GM21526 (cell line): ENCODE results near the gene RNF223.
A peak's percentile ranks its signal among the peaks of the same experiment; 100 is the strongest.

Experiments
- ATAC-seq: cut with Tn5 transposase; IDR thresholded peaks from one replicate; pipeline ENCODE4 v1.9.1; 2021; ENCODE audit warnings: moderate library complexity; ENCODE audit not compliant: unreplicated experiment, low FRiP score

Gene RNF223

GRCh38 chr1:1073743-1074587 lies at the start of gene RNF223:
TSS of gene RNF223 (minus strand) at chr1:1074306. CDS start at chr1:1072566, 1,740 bp downstream.
- no peak for ATAC-seq

- no peak for ATAC-seq
Observed at GRCh38 chr1:1122981-1123480, 48.9 kb upstream of the RNF223 start.

- no peak for ATAC-seq
Observed at GRCh38 chr1:1122078-1122811, 48.1 kb upstream of the RNF223 start.

- ATAC-seq: no peak
Observed at GRCh38 chr1:1121611-1122077, 47.5 kb upstream of the RNF223 start.

- ATAC-seq: no peak
Observed at GRCh38 chr1:1120866-1121591, 46.9 kb upstream of the RNF223 start.

GRCh38 chr1:1120096-1120495 lies 46.0 kb upstream of the RNF223 start:
- no peak for ATAC-seq

GRCh38 chr1:1119272-1119890 lies 45.3 kb upstream of the RNF223 start:
- no peak for ATAC-seq

- no peak for ATAC-seq
Observed at GRCh38 chr1:1118876-1119220, 44.7 kb upstream of the RNF223 start.

- no peak for ATAC-seq
Observed at GRCh38 chr1:1118011-1118875, 44.1 kb upstream of the RNF223 start.

- ATAC-seq: no peak
Observed at GRCh38 chr1:1117469-1117831, 43.3 kb upstream of the RNF223 start.

- ATAC-seq: no peak
Observed at GRCh38 chr1:1116701-1117468, 42.8 kb upstream of the RNF223 start.

GRCh38 chr1:1115786-1116700 lies 41.9 kb upstream of the RNF223 start, which contains the start of gene C1orf159:
TSS of gene C1orf159 (minus strand) at chr1:1116089. CDS start at chr1:1091543, 24,546 bp downstream.
- peak; percentile 86 for ATAC-seq

GRCh38 chr1:1115136-1115785 lies 41.2 kb upstream of the RNF223 start:
- ATAC-seq: no peak

- ATAC-seq: no peak
Observed at GRCh38 chr1:1114431-1114830, 40.3 kb upstream of the RNF223 start.

- no peak for ATAC-seq
Observed at GRCh38 chr1:1112237-1112985, 38.3 kb upstream of the RNF223 start.

- no peak for ATAC-seq
Observed at GRCh38 chr1:1111516-1112236, 37.6 kb upstream of the RNF223 start.
